Vagina (tissue), 2 donors: ENCODE measurements around the gene FHIT.

Experiments
- POLR2AphosphoS5 ChIP-seq, 2 donors: sonication (generic); formaldehyde crosslinking; IDR thresholded peaks; one replicate each; pipeline ENCODE4 v1.9.0; 2017; ENCODE audit warnings: antibody characterized with exemption in 2 of 2, mild to moderate bottlenecking in 2 of 2, low read depth in 1 of 2; ENCODE audit not compliant: insufficient read depth in 1 of 2
- TF ChIP-seq, protein P1 (sequence below), 3 experiments: fragments of 450-650 bp in 2 of 3; fragments of 200-600 bp in 1 of 3; sonication (generic) in 1 of 3; IDR thresholded peaks; one replicate each; pipeline ENCODE4 v1.5.1; 2017 to 2019; ENCODE audit warnings: antibody characterized with exemption in 3 of 3, mild to moderate bottlenecking in 2 of 3, moderate library complexity in 2 of 3

DNA sequence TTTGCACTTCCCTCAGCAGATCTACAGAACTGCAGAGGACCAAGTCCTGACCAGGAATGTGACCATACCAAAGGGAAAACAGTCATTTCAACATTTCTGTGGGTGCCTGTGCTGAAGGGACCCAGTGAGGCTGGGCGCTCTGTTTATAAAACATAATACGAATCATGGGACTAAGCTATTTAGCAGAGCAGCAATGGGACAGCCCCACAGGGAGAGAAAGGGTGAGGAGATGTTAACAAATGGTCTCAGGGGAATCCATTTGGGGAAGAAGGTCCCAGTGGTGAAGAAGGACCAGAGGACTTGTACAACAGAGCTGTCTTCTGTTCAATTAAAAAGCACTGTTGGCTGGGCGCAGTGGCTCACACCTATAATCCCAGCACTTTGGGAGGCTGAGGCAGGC, 1025.4 kb downstream of the FHIT start:
- TF ChIP-seq, protein P1, sequence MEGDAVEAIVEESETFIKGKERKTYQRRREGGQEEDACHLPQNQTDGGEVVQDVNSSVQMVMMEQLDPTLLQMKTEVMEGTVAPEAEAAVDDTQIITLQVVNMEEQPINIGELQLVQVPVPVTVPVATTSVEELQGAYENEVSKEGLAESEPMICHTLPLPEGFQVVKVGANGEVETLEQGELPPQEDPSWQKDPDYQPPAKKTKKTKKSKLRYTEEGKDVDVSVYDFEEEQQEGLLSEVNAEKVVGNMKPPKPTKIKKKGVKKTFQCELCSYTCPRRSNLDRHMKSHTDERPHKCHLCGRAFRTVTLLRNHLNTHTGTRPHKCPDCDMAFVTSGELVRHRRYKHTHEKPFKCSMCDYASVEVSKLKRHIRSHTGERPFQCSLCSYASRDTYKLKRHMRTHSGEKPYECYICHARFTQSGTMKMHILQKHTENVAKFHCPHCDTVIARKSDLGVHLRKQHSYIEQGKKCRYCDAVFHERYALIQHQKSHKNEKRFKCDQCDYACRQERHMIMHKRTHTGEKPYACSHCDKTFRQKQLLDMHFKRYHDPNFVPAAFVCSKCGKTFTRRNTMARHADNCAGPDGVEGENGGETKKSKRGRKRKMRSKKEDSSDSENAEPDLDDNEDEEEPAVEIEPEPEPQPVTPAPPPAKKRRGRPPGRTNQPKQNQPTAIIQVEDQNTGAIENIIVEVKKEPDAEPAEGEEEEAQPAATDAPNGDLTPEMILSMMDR (IDR thresholded peaks at IDR 0.05): no peak
- no peak for TF ChIP-seq POLR2AphosphoS5 (IDR thresholded peaks at IDR 0.05; ENCODE audit: insufficient read depth in 1 of 2, low read depth in 1 of 2)
